K562 (cell line): ENCODE data around the gene FAM78A. TPM values are rescaled to one million over a fixed set of nuclear protein-coding genes. Genes with fewer than 3 reads are reported as not detected.

Experiments used
- ATAC-seq: fragments of 200-7000 bp; cut with Tn5 transposase; 3 replicates; pipeline ENCODE4 v1.9.1; 2020; ENCODE audit warnings: moderate library complexity
- BruUV-seq: library from RNA; stranded (reverse); fragments of 400-500 nt; replicated peaks from 2 replicates; lab custom pipeline; 2021; lab: Mats Ljungman, UMichigan
- CTCF ChIA-PET: fragments of 300-600 bp; formaldehyde crosslinking; extraction: SDS; loops from one replicate; lab custom pipeline; 2021; ENCODE audit warnings: low intra/inter-chr PET ratio; lab: Yijun Ruan, JAX
- POLR2A ChIA-PET: fragments of 300-600, 350-650 bp; sonication (Branson Sonifier 250); formaldehyde crosslinking; extraction: SDS; loops from one replicate; lab custom pipeline; 2021; ENCODE audit warnings: antibody characterized with exemption, inconsistent platforms; lab: Yijun Ruan, JAX
- DNase-seq, 4 experiments: peaks; one replicate each; pipeline versions ENCODE4 v3.0.0 to v3.0.0-alpha.2; 2011 to 2018; ENCODE audit warnings: low spot score in 3 of 4, mixed read lengths in 3 of 4; ENCODE audit errors: extremely low read depth in 1 of 4
- FAIRE-seq: peaks from 2 replicates; lab custom pipeline; 2011; peaks lifted over from hg19 to GRCh38; lab: Jason Lieb, UNC
- H2AFZ ChIP-seq: 2 replicates; pipeline ENCODE4 v1.6.0; 2011; ENCODE audit warnings: low read depth, low read length, control low read depth, inconsistent platforms
- H3K27ac ChIP-seq: fragments of 200-600 bp; 3 replicates; pipeline ENCODE4 v1.8.0; 2011; ENCODE audit warnings: low read depth, mild to moderate bottlenecking, control low read depth, inconsistent platforms, low read length, moderate library complexity, mixed read lengths; ENCODE audit errors: extremely low read depth
- H3K27me3 ChIP-seq, 2 experiments: fragments of 300-600 bp in 1 of 2; 2 replicates in 1 of 2; 3 replicates in 1 of 2; pipeline versions ENCODE4 v1.6.0 to v1.8.0; 2011; ENCODE audit warnings: inconsistent platforms in 2 of 2, low read length in 2 of 2, mild to moderate bottlenecking in 1 of 2, mixed read lengths in 1 of 2, moderate library complexity in 1 of 2; ENCODE audit not compliant: control insufficient read depth in 2 of 2, insufficient read depth in 2 of 2
- H3K36me3 ChIP-seq: fragments of 300-600 bp; 3 replicates; pipeline ENCODE4 v1.8.0; 2011; ENCODE audit warnings: mild to moderate bottlenecking, low read length, inconsistent platforms; ENCODE audit not compliant: control insufficient read depth, insufficient read depth
- H3K4me1 ChIP-seq, 2 experiments: fragments of 200-600 bp in 1 of 2; replicated peaks in 1 of 2; 2 replicates in 1 of 2; 3 replicates in 1 of 2; pipeline versions ENCODE4 v1.5.1 to v1.8.0; 2011; ENCODE audit warnings: inconsistent platforms in 2 of 2, low read length in 2 of 2, mild to moderate bottlenecking in 1 of 2, mixed read lengths in 1 of 2, moderate library complexity in 1 of 2; ENCODE audit not compliant: control insufficient read depth in 2 of 2, insufficient read depth in 2 of 2
- H3K4me2 ChIP-seq: 2 replicates; pipeline ENCODE4 v1.6.1; 2011; ENCODE audit warnings: low read length, control low read depth, inconsistent platforms, mixed read lengths; ENCODE audit not compliant: insufficient read depth
- H3K4me3 ChIP-seq: fragments of 200-600 bp; sonication (generic), shearing (Covaris generic); 2 replicates; pipeline ENCODE4 v1.5.1; 2016; ENCODE audit warnings: control low read depth, inconsistent platforms
- H3K79me2 ChIP-seq: fragments of 200-600 bp; 3 replicates; pipeline ENCODE4 v1.8.0; 2011; ENCODE audit warnings: low read length, inconsistent platforms; ENCODE audit not compliant: control insufficient read depth, insufficient read depth
- H3K9ac ChIP-seq, 2 experiments: 2 replicates each; pipeline versions ENCODE4 v1.6.0 to v1.6.1; 2011; ENCODE audit warnings: low read depth in 2 of 2, low read length in 2 of 2, control low read depth in 1 of 2, inconsistent platforms in 1 of 2, mild to moderate bottlenecking in 1 of 2, mixed read lengths in 1 of 2; ENCODE audit not compliant: insufficient read depth in 1 of 2
- H3K9me1 ChIP-seq: one replicate; pipeline ENCODE4 v1.6.0; 2011; ENCODE audit warnings: inconsistent platforms, mild to moderate bottlenecking, low read length, moderate library complexity; ENCODE audit not compliant: control insufficient read depth, insufficient read depth
- H3K9me3 ChIP-seq: replicated peaks from 2 replicates; pipeline ENCODE4 v1.5.1; 2011; ENCODE audit warnings: low read depth, low read length, inconsistent platforms; ENCODE audit not compliant: control insufficient read depth, insufficient read depth
- H4K20me1 ChIP-seq: replicated peaks from 2 replicates; pipeline ENCODE4 v1.6.1; 2011; ENCODE audit warnings: low read length, inconsistent platforms, mixed read lengths; ENCODE audit not compliant: control insufficient read depth, insufficient read depth
- ATF3 ChIP-seq, 2 experiments: fragments of 450-650 bp in 1 of 2; sonication (generic) in 1 of 2; formaldehyde crosslinking in 1 of 2; IDR thresholded peaks in 1 of 2; conservative IDR thresholded peaks in 1 of 2; 2 replicates each; pipeline versions ENCODE4 v1.6.1 to v1.8.1; 2016 to 2023; ENCODE audit warnings: mild to moderate bottlenecking in 2 of 2, moderate library complexity in 2 of 2, inconsistent platforms in 1 of 2, missing genetic modification reagents in 1 of 2
- BMI1 ChIP-seq: fragments of 150-350 bp; IDR thresholded peaks from 2 replicates; pipeline ENCODE4 v1.6.1; 2014; ENCODE audit warnings: low read length
- E2F1 ChIP-seq: sonication (generic); formaldehyde crosslinking; IDR thresholded peaks from 2 replicates; pipeline ENCODE4 v1.8.1; 2023; ENCODE audit warnings: mild to moderate bottlenecking, missing genetic modification reagents, moderate library complexity
- E4F1 ChIP-seq: fragments of 250-450 bp; sonication (Bioruptor Pico); IDR thresholded peaks from 2 replicates; pipeline ENCODE4 v1.5.0; 2021; ENCODE audit warnings: mild to moderate bottlenecking, borderline replicate concordance
- FOS ChIP-seq: IDR thresholded peaks from 3 replicates; pipeline ENCODE4 v1.6.1; 2011; ENCODE audit not compliant: insufficient read length; ENCODE audit errors: extremely low read depth
- GTF3C2 ChIP-seq: IDR thresholded peaks from 3 replicates; pipeline ENCODE4 v1.6.1; 2011; ENCODE audit warnings: borderline replicate concordance, mild to moderate bottlenecking, moderate library complexity; ENCODE audit not compliant: insufficient read length; ENCODE audit errors: extremely low read depth
- NR3C1 ChIP-seq: sonication (generic); formaldehyde crosslinking; IDR thresholded peaks from 2 replicates; pipeline ENCODE4 v1.8.1; 2022; ENCODE audit warnings: missing genetic modification reagents
- SIRT6 ChIP-seq: IDR thresholded peaks from one replicate; pipeline ENCODE4 v1.6.1; 2012; ENCODE audit warnings: low read depth, mild to moderate bottlenecking, control low read depth, inconsistent platforms, low read length, moderate library complexity
- WHSC1 ChIP-seq: IDR thresholded peaks from one replicate; pipeline ENCODE4 v1.6.1; 2012; ENCODE audit warnings: low read length, control low read depth, inconsistent platforms
- ZNF24 ChIP-seq: fragments of 450-650 bp; IDR thresholded peaks from 2 replicates; pipeline ENCODE4 v1.6.1; 2016
- ZNF766 ChIP-seq: fragments of 200-800 bp; sonication (Bioruptor generic); conservative IDR thresholded peaks from 2 replicates; pipeline ENCODE4 v1.6.1; 2016; ENCODE audit warnings: missing genetic modification characterization, missing compliant biosample characterization
- ZSCAN32 ChIP-seq: fragments of 450-650 bp; formaldehyde crosslinking; IDR thresholded peaks from 2 replicates; pipeline ENCODE4 v1.4.0; 2020; ENCODE audit warnings: mild to moderate bottlenecking, moderate library complexity
- WGBS: fragments of 100-300 bp; shearing (Covaris generic); methylation state at CpG from one replicate; pipeline ENCODE4 v1.1.6; 2016; ENCODE audit warnings: low coverage, mixed read lengths; ENCODE audit not compliant: insufficient coverage; ENCODE audit errors: missing lambda C conversion rate; 5-methylcytosine and 5-hydroxymethylcytosine counted together
- in situ Hi-C: fragments of 300-500 bp; cut with MboI; formaldehyde crosslinking; loops from 4 replicates; pipeline ENCODE4 v1.15.0; 2018; ENCODE audit warnings: inconsistent platforms, mixed read lengths
- intact Hi-C: fragments of 100-400 bp; cut with micrococcal nuclease; formaldehyde crosslinking; loops from 2 replicates; pipeline ENCODE4 v1.14.2; 2022
- polyA plus RNA-seq, 8 experiments: library from polyadenylated mRNA; depleted of rRNA in 4 of 8; stranded (reverse) in 5 of 8; unstranded in 3 of 8; fragments of >200 nt; fragmentation: Nextera tagmentation in 2 of 8; fragmentation: Illumina TruSeq in 1 of 8; extraction: Ambion mirVana in 2 of 8; extraction: Trizol in 1 of 8; gene quantifications; 2 replicates each; pipeline versions ENCODE4 v1.2.1 to v1.2.3, GENCODE V29; 2011 to 2014; ENCODE audit warnings: inconsistent platforms in 1 of 8, missing spikeins in 1 of 8
- total RNA-seq, 7 experiments: library from RNA; depleted of rRNA in 6 of 7; stranded (reverse); fragments of >200 nt in 6 of 7; fragmentation: Illumina TruSeq in 2 of 7; extraction: Trizol in 2 of 7; gene quantifications; 2 replicates each; pipeline versions ENCODE4 v1.2.1 to v1.2.3, GENCODE V29; 2011 to 2021; ENCODE audit warnings: low replicate concordance in 1 of 7

The FAM78A gene
- total and polyA plus RNA-seq, 9 of the 15 experiments (the other 6 are each of a cell fraction or from before 2014, with no cell fraction given): 0.56 to 103 (median 55.2) TPM

- Histone ChIP-seq H4K20me1 (no peaks in the 10 kb centered on the region), H3K9me3 (peaks cover 3% of the 10 kb centered on the region; the same call in 1 of the 2 replicates), H3K27me3 (peaks cover 0 to 13% of the 10 kb centered on the region in 2 experiments; a peak in 2 of 5 replicates), H3K27ac (no peak overlapping the region), H3K4me3 (no peak overlapping the region), H3K9ac (peak overlapping the region in 1 of 2 experiments; percentile 3; a peak in 1 of 4 replicates), H3K4me1 (peaks cover under 1 to 25% of the 10 kb centered on the region in 2 experiments; a peak in 3 of 5 replicates), H2AFZ (peak overlapping the region; percentile 14; the same call in 1 of the 2 replicates), H3K36me3 (peaks cover 2% of the 10 kb centered on the region; the same call in 1 of the 3 replicates), H3K79me2 (no peaks in the 10 kb centered on the region), H3K9me1 (no peaks in the 10 kb centered on the region), H3K4me2 (no peak overlapping the region)
- ChIA-PET CTCF (no interaction called here), POLR2A (interaction anchor here (0.6 to 6.1 kb wide), 6 partner anchors 8 to 163 kb away, joined by 3 to 50 read pairs (median 8); no protein-coding TSS in a partner anchor)
- ATAC-seq (peak; percentile 46), FAIRE-seq (no peak), DNase-seq (no peak)
- no TSS peak for BruUV-seq
- in situ Hi-C loops: no loop called here
- WGBS: 28% methylated on average over 22 of the region's 22 CpGs
- intact Hi-C loops: no loop called here
- TF ChIP-seq ZNF766 (CRISPR knock-in tag) (no peak), E2F1 (peak; percentile 42; the same call in 1 of the 2 replicates), WHSC1 (no peak), FOS (no peak), ATF3 (IDR thresholded peaks at IDR 0.05) (no peak), ATF3 (CRISPR knock-in tag; conservative IDR thresholded peaks at IDR 0.05) (0 out of 2 replicates have a peak, but pooled peaks have one; percentile 43), ZNF24 (no peak), BMI1 (no peak), SIRT6 (no peak), ZSCAN32 (no peak), GTF3C2 (no peak), NR3C1 (CRISPR knock-in tag) (no peak), E4F1 (CRISPR knock-in tag) (no peak)
Observed at GRCh38 chr9:131240047-131240921, 36.0 kb downstream of the FAM78A start.
